NCI-H524 (cell line): ENCODE data around the gene FZD10.

Experiments used
- DNase-seq, 2 experiments: peaks; one replicate each; lab custom pipeline; 2025; lab: John Stamatoyannopoulos, UW

The FZD10 gene

DNA sequence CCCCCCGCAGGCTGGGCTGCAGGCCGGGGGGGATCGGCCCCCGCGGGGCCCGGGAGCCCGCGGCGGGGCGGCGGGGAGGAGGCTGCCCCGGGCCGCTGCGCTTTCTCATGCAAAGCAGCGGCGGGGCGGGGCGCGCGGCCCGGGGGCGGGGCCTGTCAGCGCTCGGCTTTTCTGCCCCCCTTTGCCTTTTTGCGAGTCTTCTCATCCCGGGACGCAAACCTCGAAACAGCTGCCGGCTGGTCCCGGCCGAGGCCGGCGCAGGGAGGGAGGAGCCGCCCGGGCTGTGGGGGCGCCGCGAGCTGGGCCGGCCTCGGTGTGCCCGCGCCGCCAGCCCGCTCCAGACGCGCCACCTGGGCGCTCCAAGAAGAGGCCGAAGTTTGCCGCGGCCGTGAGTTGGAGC lies at the start of gene FZD10:
Gene FZD10, plus strand, starts transcription at position 198 of the 400 bp plus-strand sequence. CDS start 479 bp downstream, outside the sequence.
- DNase-seq, result peak in 1 of 2 experiments; percentile 25

DNA sequence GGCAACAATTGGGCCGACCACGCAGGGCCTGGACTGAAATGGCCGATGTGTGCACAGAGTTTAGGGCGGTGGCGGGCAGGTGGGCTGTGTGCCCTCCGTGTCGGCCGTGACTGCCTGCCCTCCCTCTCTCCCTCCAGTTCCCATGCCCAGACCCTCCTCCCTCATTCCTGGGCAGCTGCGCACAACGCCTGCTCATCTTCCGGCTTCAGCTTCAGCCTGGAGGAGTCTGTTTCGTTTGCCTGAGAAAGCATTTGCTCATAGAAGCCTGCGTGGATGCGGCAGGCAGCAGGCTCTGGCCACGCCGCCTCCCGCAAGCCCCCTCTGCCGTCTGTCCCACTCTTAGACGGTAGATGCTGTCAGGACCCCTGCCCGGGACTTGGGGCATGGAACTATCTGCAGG lies 47.3 kb upstream of the FZD10 start:
- DNase-seq, result no peak

GRCh38 chr12:130115646-130116045 lies 46.6 kb upstream of the FZD10 start:
- no peak for DNase-seq

DNA sequence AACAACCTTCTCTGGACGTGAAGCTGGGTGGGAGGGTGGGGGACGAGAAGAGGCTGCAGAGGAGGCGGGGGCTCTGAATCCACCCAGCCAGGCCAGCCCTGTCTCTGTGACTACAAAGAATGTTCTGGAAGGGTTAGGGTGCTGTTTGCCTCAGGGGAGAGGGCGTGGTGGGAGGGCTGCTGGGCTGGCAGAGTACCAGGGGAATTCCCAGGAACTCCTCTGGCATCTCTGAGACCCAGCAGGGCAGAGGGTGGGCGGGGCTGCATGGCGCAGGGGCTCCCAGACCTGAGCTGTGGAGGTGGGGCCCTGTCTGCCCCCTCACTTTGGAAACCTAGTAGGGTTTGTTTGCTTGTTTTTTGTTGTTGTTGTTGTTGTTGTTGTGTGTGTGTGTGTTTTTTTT lies 45.5 kb upstream of the FZD10 start:
- DNase-seq, result no peak

DNA sequence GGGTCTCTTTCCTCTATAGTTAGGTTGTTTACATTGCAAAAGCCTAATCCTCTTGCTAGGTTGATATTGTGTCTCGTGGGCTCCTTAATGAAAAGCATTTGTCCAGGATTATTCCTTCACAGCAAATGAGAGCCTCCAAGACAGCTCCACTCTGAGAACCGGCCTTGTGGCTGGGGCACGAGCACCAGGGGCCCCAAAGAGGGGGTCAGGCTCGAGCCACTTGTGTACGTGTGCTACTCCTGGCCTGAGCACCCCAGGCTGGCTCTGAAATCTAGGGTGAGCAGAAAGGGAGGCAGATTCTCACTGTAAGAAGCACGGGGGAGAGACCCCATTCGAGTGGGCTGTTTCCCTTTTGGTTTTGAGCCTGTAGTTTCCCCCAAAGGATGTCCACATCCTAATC lies 45.0 kb upstream of the FZD10 start:
- DNase-seq, result no peak

GRCh38 chr12:130117701-130118100 lies 44.6 kb upstream of the FZD10 start:
- DNase-seq, result no peak

GRCh38 chr12:130118181-130118580 lies 44.1 kb upstream of the FZD10 start:
- no peak for DNase-seq

DNA sequence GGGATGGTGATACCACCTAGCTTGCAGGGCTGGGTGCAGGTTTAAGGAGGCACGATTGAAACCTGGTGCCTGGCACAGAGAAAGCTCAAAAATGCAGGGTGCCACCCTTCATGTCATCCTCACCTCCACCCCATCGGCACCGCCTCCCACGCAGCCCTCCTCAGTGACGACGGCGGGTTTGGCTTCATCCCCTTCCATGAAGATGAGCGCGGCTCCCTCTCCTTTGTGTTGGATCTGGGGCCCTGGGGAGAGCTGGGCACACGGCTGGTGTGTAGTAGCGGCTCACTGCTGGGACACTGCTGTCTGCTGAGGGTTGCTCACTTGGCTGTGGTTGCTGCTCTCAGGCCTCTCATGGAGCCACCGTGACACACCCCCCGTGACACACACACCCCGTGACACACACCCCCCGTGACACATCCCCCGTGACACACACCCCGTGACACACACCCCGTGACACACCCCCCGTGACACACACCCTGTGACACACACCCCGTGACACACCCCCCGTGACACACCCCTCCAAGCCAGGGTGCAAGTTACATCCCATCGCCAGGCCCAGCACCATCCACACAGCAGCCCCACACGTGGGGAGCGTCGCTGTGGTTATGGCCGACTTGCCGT lies 42.9 kb upstream of the FZD10 start:
- no peak for DNase-seq

GRCh38 chr12:130120012-130120805 lies 42.1 kb upstream of the FZD10 start:
- no peak for DNase-seq

DNA sequence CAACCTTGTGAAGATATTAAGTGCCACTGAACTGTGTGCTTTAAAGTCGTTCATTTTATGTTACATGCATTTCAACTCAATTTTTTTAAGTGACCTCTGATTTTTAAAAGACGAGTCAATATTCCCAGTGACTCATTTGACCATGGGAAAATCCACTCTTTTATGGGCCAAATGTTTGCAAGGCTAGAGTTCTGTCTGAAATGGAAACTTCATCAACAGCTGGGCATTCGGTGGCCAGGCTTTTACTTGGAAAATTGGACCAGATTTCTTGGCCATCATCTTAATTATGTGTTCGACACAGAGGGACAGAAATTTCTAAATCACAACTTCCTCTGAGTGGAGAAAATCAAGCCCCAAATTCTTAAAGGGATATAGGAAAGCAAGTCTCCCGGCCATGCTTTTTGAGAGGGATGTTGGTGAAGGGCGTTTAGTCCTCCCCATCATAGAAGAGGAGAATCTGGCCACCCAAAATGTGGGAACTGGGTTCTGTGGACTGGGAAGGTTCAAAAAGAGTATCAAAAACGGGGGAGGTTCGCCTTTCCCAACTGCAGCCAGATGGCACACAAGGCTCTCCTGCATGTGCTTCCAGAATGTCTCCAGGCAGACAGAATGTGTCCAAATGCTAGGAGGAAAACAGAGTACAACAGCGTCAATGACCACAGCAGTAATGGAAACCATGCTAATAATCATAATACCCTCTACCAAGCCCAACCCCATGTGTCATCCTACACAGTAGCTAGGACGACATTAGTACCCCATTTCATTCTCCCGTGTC lies 40.9 kb upstream of the FZD10 start:
- no peak for DNase-seq

GRCh38 chr12:130122356-130122755 lies 39.9 kb upstream of the FZD10 start:
- no peak for DNase-seq

DNA sequence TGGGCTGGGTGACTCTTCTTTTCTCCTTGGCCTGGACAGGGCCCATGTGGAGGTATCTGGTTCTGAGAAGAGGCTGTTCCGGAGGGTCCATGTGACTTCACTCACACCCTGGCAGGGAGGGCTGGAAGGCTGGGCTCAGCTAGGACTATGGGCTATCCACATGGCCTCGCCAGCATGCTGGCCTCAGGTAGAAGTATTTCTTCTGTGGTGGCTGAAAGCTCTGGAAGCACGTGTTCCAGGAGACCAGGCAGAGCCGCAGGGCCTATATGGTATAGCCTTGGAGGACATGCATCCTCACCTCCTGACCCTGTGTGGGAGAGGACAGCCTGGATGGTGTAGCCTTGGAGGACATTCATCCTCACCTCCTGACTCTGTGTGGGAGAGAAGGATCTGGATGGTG lies 38.2 kb upstream of the FZD10 start:
- no peak for DNase-seq

DNA sequence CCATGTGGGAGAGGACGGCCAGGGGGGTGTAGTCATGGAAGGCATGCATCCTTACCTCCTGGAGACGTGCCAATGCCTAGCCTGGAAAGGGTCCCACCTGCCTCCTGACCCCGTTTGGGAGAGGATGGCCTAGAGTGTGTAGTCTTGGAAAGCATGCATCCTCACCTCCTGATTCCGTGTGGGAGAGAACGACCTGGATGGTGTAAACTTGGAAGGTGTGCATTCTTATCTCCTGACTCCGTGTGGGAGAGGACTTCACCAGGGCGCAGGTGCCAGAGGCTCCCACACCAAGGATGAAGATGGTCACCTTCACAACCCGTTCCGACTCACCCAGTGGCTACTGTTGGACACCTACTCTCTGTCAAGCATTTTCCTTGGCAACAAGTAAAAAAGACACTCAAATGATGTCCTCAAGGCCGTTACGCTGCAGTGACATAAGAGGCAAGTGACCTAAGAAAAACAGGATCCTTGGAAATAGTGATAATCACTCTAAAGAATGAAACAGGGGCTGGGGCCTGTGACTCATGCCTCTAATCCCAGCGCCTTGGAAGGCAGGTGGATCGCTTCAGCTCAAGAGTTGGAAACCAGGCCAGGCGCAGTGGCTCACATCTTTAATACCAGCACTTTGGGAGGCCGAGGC lies 37.5 kb upstream of the FZD10 start:
- DNase-seq, result no peak

DNA sequence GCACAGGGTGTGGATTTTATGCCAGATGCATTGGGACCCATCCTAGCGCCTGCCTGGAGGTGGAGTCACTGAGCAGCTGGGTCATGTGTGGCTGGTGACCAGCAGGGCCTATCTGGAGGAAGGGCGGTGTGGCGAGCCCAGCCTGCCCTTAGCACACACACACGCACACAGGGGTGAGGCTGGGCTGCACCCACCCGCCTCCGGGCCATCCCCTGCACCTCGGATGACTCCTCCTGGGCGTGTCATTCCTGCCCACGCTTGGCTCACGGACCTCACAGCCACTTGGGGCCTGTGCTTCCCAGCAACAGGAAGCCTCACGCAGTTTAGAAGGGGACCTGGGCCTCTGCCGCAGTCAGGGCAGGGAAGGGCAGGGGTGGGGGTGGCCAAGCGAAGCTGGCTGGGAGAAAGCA lies 36.2 kb upstream of the FZD10 start:
- DNase-seq, result no peak

GRCh38 chr12:130127532-130127911 lies 34.7 kb upstream of the FZD10 start:
- DNase-seq, result no peak

DNA sequence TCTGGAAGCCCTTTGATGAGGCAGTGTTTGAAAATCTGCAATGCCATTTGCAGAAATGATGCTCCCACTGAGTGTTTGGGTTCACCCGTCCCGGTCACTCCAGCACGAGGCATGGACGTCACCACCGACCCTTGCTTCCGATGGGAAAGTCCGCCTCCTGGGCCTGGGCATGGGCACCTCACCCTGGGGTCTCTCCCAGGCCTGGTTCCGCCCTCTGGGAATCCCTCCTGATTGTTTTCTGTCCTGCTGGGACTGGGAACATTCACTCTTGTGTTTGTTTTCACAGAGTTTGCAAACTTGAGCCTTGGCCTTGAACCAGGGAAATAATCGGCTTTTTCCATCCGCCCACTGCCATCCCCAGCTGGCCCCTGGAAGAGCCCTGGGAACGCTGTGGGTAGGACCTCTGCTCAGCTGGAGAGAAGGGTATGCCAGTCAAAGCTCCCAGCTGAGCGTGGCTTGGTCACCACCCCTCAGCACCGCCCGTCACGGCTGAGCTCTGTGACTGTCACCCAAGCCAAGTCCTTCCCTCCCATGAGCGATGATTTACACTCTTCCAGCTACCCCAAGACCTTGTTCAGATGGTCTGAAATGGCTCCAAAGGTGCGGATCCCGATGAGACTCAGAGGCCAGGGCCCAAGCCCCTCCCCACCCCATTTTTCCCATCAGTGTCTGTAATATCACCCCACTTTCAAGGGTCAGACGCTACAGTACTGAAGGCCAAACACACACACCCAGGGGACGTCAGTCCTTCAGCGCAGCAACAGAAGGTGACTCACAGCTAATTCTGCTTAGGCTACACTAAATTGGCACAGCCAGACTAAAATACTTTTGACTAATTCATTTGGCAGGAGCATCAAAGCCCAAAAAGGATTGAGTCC lies 34.1 kb upstream of the FZD10 start:
- no peak for DNase-seq

GRCh38 chr12:130128790-130129735 lies 33.2 kb upstream of the FZD10 start:
- DNase-seq, result peak in 1 of 2 experiments; percentile 56

DNA sequence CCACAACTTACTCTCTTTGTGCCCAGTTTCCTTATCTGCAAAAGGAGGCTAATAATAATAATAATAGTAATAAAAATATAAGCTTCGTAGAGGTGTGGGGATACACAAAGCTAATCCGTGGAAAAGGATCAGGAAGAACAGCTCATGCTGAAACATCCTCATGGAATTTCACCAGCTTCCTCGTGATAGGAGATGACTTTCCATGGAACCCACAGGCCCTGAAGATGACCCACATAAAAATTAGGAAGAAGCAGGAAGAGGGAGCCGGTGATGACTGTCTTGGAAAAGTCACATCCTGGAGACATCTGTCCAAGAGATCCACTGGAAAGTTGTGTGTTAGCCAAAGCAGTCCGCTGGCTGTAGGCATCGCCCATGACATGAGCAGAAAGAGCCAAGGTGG lies 31.9 kb upstream of the FZD10 start:
- DNase-seq, result no peak

- DNase-seq, result no peak
These were observed 31.2 kb upstream of the FZD10 start for GRCh38 chr12:130131025-130131424.

DNA sequence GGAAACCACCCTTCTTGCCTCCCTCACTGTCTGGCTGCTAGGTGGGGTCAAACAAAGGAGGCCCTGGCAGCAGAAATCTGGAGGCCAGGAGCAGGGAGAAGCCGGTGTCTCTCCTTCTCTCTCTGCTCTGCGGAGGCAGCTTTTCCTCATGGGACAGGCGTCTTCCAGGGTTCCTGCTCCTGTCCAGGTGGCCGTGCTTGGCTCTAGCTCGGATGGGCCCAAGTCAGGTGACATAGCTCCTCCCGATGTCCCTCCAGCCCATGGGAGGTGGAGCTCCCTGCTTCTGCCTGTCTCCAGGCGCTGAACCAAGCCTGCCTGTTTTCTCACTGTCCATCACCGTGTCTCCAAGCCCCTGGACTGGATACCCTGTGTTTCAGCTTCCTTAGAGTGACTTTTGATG lies 30.5 kb upstream of the FZD10 start:
- no peak for DNase-seq
